ENCODE data around the gene CC2D2A. TPM values are rescaled to one million over a fixed set of nuclear protein-coding genes. Genes with fewer than 3 reads are reported as not detected.

Gene CC2D2A
- total RNA-seq, 2 donors from 2014 or later, result 3.6 to 4.9 TPM

DNA sequence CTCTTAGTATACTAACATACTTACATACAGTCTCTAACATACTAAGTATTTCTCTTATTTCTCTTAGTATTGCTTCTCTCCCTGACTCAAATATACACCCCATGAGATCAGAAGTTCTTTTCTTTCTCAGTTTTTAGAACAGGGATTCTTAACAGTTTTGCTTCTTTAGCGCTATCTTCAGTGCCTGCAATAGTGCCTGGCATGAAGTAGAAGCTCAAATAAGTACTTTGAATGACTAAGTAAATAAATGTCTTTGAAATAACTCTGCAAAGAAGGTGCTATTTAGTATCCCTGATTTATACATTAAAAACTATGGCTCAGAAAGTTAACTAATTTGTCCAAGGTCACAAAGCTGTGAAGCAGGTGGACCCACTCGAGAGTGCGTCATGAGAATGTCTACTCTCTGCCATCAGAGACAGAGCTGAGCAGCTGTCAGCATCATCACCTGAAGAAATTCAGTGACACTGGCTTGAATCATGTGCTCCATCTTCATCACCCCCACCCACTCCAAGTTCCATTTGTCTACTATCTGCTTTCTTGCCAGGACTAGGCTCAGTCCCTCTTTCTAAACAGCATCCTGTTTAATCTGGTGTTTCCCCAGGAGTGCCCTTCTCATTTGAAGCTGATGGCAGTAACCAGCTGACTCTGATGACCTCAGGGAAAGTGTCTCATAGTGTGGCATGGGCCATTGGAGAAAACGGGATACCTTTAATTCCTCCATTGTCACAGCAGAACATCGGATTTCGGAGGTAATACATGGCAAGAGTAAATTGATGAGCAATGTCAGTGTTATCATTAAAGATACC lies 83.1 kb downstream of the CC2D2A start:
- WGBS, 2 donors, result 69 to 70% methylated on average over 6 of the region's 6 CpGs
- TF ChIP-seq CTCF (IDR thresholded peaks at IDR 0.05), result no peak
- TF ChIP-seq POLR2A (IDR thresholded peaks at IDR 0.05), result no peak
- intact Hi-C loops (cut with DNase I), result no loop called here
- Histone ChIP-seq H3K27me3 (no peaks in the 10 kb centered on the region), H3K4me1 (peaks cover 36% of the 10 kb centered on the region), H3K27ac (peak overlapping the region; percentile 10 to 67 (median 56)), H3K36me3 (replicated peaks in 1 of 2; ENCODE audit: insufficient read depth in 1 of 2, low read depth in 2 of 2) (no peaks in the 10 kb centered on the region), H3K9me3 (no peaks in the 10 kb centered on the region), H3K4me3 (no peak overlapping the region)
- peak; percentile 3 for ATAC-seq
- no peak for DNase-seq

DNA sequence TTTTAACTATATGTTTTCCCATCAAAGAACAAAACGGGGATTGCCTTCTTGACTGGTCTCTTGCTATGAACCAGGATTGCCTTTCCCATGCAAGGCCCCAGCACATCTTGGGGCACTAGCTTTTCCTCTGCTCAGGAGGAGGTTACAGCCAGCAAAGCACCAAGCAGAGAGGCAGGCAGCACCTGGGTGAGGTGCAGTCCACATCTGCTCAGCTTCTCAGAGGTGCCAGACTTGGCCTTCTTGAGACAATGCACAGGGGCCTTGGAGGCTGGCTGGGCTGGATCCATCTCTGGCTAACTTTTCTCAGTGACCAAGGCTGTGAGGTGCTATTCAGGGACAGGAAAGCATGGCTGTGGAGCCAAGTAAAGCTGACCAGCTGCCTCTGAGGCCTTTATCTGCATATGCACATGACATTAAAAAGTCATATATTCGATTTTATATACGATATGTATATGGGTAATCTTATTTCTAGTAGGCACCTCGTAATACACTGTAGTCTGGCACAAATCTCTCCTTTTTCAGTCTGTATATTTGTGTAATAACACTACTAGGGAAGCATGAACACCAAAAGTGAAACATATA lies 86.9 kb downstream of the CC2D2A start:
- peak; percentile 45 to 79 (median 68) for DNase-seq
- WGBS, 2 donors, result 41 to 44% methylated on average over 4 of the region's 4 CpGs
- Histone ChIP-seq H3K36me3 (replicated peaks in 1 of 2; ENCODE audit: insufficient read depth in 1 of 2, low read depth in 2 of 2) (no peaks in the 10 kb centered on the region), H3K4me1 (peaks cover 25% of the 10 kb centered on the region), H3K4me3 (no peak overlapping the region), H3K9me3 (no peaks in the 10 kb centered on the region), H3K27me3 (no peaks in the 10 kb centered on the region), H3K27ac (peak overlapping the region in 3 of 4 donors; percentile 21 to 27 (median 22))
- intact Hi-C loops (cut with DNase I), result no loop called here
- TF ChIP-seq POLR2A (IDR thresholded peaks at IDR 0.05) (no peak), CTCF (IDR thresholded peaks at IDR 0.05) (no peak)
- ATAC-seq, result peak; percentile 72

GRCh38 chr4:15557786-15558550 lies 88.3 kb downstream of the CC2D2A start:
- intact Hi-C loops (cut with DNase I), result no loop called here
- 51 to 64% methylated on average over 2 of the region's 2 CpGs for WGBS, 2 donors
- Histone ChIP-seq H3K36me3 (replicated peaks in 1 of 2; ENCODE audit: insufficient read depth in 1 of 2, low read depth in 2 of 2) (no peaks in the 10 kb centered on the region), H3K27ac (no peak overlapping the region), H3K9me3 (no peaks in the 10 kb centered on the region), H3K27me3 (no peaks in the 10 kb centered on the region), H3K4me3 (no peak overlapping the region), H3K4me1 (peaks cover 12% of the 10 kb centered on the region)
- DNase-seq (no peak), ATAC-seq (no peak)
- TF ChIP-seq CTCF (IDR thresholded peaks at IDR 0.05), result no peak
- TF ChIP-seq POLR2A (IDR thresholded peaks at IDR 0.05), result no peak

- ATAC-seq (no peak), DNase-seq (no peak)
- H3K9me3 ChIP-seq, result no peaks in the 10 kb centered on the region
- intact Hi-C loops (cut with DNase I), result no loop called here
- H3K36me3 ChIP-seq (replicated peaks in 1 of 2; ENCODE audit: insufficient read depth in 1 of 2, low read depth in 2 of 2), result peaks cover 0 to 4% of the 10 kb centered on the region in 2 donors
- no peak overlapping the region for H3K4me3 ChIP-seq
- no peaks in the 10 kb centered on the region for H3K27me3 ChIP-seq
- TF ChIP-seq CTCF (IDR thresholded peaks at IDR 0.05), result no peak
- no peak for TF ChIP-seq POLR2A (IDR thresholded peaks at IDR 0.05)
- 91 to 93% methylated on average over 2 of the region's 2 CpGs for WGBS, 2 donors
- no peak overlapping the region for H3K27ac ChIP-seq
- peaks cover 10% of the 10 kb centered on the region for H3K4me1 ChIP-seq
Observed at GRCh38 chr4:15558561-15558960, 88.9 kb downstream of the CC2D2A start.
